ENCODE data around the gene OR2A14.
"Not testable (repeated sequence)": the region's sequence is repeated elsewhere in the genome, so short reads cannot be mapped to it uniquely, and the experiment has no call there.

OR2A14 gene, protein sequence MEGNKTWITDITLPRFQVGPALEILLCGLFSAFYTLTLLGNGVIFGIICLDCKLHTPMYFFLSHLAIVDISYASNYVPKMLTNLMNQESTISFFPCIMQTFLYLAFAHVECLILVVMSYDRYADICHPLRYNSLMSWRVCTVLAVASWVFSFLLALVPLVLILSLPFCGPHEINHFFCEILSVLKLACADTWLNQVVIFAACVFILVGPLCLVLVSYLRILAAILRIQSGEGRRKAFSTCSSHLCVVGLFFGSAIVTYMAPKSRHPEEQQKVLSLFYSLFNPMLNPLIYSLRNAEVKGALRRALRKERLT

DNA sequence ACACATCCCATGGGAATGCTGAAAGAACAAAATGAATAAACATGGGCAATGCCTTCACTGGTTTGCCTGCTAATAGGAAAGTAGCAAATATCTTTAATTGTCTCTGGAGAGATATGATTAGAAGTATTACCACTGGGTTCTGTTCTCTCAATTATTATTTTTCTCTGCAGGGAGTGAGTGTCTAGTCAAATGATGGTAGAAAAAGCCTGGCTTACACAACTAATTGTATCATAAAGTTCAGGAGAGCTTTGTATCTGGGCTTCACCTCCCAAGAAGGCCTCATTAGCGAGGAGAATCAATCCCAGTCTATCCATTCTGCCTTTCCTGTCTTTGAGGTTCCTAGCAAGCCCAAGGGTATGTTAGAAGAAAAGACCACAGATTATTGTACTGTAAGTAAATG lies at the start of gene OR2A14:
Gene OR2A14, plus strand, starts transcription at position 301 of the 400 bp plus-strand sequence. CDS start 5,937 bp downstream, outside the sequence.
- no peak for DNase-seq (ENCODE audit: low read depth)

DNA sequence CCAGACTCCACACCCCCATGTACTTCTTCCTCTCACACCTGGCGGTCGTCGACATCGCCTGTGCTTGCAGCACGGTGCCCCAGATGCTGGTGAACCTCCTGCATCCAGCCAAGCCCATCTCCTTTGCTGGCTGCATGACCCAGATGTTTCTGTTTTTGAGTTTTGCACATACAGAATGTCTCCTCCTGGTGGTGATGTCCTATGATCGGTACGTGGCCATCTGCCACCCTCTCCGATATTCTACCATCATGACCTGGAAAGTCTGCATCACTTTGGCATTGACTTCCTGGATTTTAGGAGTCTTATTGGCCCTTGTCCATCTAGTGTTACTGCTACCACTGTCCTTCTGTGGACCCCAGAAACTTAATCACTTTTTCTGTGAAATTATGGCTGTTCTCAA lies 48.6 kb upstream of the OR2A14 start:
- no peak for DNase-seq (ENCODE audit: low read depth)

DNA sequence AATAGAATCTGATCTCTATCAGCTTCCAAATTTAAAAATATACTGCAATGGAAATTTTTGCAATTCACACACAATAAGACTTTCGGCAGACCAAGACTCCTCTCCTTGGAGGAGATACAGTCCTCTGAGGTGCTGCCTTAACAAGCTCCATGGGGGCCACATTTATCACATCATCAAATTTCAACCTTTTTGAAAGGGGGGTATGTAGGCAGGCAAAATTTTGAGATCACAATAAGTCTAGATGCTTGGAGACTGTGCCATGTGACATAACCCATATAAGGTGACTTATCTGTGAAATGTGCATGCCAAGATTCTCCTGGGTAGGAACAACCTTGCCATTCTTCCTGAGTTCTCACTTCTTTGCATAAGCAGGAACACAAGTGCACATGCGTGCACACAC lies 37.0 kb upstream of the OR2A14 start, which contains the start of gene OR2A12:
Gene OR2A12, plus strand, starts transcription at position 301 of the 400 bp plus-strand sequence. CDS start 8,830 bp downstream, outside the sequence.
- DNase-seq (ENCODE audit: low read depth) = no peak

DNA sequence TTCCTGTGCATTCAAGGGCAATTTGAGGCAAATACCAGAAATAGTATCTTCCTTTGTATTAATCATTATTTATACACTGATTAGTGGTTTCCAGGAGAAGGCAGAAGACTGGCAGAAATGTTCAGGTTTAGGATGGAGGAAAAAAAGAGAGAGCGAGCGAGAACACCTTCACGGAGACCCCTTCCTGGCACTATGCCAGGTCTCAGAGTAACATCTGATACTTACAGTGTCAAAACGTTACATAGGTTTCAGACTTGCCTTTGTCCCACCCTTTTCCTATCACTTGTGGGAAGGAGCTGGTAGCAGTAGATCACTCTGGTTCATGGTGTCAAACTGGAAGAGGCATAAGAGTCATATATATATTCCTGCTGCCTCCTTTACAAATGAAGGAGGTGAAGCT lies 36.2 kb upstream of the OR2A14 start:
- DNase-seq (ENCODE audit: low read depth) = no peak

DNA sequence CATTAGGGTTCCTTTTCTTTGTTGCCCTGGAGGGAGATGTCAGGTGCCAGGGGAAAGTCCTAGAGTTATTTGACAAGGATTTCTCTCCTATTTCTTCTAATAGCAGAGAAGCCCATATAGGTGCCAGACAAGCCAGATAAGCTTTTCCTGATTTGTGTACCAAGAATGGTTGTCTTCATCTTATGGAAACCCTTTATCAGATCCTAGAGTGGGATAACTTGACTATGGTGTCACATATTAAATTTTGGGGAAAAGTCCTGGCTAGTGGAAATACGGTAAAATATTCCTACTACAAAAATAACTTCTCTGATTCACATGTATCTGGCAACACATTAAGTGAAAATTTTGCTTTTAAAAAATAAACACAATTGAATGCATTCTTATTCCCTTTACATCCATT lies 35.7 kb upstream of the OR2A14 start:
- DNase-seq (ENCODE audit: low read depth) = no peak

GRCh38 chr7:144090667-144091066 lies 32.3 kb upstream of the OR2A14 start:
- no peak for DNase-seq (ENCODE audit: low read depth)

DNA sequence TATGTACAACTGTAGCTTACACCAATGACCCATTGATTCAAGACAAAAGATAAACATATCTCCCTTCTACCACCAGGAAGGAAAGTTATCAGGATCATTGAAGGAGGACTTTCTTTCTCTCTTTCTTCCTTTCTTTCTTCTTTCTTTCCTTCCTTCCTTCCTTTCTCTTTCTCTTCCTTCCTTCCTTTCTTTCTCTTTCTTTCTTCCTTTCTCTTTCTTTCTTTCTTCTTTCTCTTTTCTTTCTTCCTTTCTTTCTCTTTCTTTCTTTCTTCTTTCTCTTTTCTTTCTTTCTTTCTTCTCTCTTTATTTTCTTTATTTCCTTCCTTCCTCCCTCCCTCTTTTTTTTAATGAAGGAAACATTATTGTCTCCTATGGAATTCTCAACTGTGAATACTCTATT lies 24.2 kb upstream of the OR2A14 start:
- DNase-seq (ENCODE audit: low read depth) = no peak

DNA sequence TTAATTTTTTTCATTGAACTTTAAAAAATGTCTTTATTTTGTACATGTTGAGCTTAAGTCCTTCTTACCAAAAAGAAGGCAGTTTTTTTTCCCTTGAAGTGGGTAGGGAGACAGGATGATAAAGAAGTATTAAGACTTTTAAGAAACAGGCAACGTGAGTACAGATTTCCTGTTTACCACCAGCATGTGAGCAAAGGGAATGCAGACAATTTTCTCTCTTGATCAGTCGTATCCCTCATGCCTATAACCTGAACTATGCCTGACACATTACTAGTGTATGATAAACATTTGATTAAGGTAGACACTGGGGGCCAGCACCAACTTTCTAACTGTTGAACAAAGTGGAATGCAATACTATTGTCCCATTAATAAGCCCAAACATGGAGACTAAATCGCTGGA lies 22.4 kb upstream of the OR2A14 start:
- DNase-seq (ENCODE audit: low read depth) = peak; percentile 7

DNA sequence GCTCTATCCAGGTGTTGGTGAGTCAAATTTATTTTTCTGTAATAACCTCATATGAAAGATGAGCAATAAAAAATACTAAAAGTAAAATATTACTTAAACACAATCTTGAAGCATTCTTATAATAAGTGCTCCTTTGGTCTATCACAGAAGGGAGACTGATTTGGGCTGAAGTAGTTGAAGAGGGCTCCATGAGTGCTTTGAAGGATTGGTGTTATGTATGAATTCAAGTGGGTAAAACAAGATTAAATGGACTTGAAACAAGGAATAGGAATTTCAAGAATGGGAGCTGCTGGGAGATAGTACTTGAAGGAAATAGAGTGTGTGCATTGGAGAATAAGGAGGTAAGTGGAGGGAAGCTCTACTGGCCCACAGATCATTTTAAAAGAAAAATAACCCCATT lies 20.9 kb upstream of the OR2A14 start:
- DNase-seq (ENCODE audit: low read depth) = no peak

DNA sequence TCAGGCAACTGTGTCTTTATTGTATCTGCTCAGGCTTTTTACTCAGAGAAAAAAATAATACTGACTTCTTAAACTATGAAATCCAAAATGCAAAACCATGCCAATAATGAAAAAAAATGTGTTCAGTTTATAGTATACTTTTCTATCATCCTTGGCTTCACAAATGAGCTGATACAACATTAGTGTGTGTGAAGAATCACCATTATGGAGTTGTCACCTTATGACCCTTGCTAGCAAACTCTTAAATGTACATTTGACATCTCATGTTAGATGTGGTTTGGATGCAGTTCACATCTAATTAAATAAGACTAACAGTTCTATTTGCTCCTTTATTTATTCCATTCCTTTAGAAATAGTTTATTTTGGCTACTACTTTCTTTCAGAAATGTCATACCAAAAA lies 17.8 kb upstream of the OR2A14 start:
- DNase-seq (ENCODE audit: low read depth) = no peak

GRCh38 chr7:144109283-144109682 lies 13.7 kb upstream of the OR2A14 start, which contains the start of gene OR2A2:
Gene OR2A2 (plus strand): TSS chr7:144109583. CDS start chr7:144109583, 0 bp downstream.
- DNase-seq (ENCODE audit: low read depth) = no peak

- no peak for DNase-seq (ENCODE audit: low read depth)
These were observed 12.7 kb upstream of the OR2A14 start for GRCh38 chr7:144110272-144110671.

DNA sequence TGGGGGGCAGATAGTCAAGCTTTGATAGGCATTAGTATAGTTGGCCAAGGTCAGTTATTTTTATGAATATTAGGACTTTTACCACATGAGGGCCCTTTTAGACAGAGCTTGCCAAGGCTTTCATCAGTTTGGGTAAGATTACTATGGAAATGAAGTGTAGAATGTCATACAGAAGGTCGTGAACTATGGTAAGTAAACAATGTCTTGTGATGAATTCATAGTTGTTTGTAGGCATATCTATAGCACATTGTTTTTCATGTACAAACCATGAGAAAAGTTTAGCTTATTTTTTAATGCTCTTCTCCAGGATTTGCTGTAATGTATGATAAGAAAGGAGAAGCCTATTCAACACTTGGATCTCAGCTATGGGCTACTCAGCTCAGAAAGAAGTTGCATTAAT lies 9.3 kb upstream of the OR2A14 start:
- no peak for DNase-seq (ENCODE audit: low read depth)

DNA sequence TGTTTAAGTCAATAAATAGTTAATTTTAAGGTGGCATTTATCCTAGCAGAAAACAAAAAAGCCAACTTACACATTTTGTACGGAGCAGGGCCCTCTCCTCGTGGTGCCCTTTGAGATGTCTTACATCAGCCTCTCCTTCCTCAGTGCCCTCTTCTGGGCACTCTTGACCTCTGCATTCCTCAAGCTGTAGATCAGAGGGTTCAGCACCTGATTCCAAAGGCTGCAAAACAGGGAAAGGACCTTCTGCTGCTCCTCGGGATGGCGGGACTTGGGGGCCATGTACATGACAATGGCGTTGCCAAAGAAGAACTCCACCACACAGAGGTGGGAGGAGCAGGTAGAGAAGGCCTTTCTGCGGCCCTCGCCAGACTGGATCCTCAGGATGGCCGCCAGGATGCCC lies 4.6 kb upstream of the OR2A14 start:
- no peak for DNase-seq (ENCODE audit: low read depth)

GRCh38 chr7:144127714-144128334 lies 4.8 kb downstream of the OR2A14 start:
- peak; percentile 84 for DNase-seq (ENCODE audit: low read depth)

DNA sequence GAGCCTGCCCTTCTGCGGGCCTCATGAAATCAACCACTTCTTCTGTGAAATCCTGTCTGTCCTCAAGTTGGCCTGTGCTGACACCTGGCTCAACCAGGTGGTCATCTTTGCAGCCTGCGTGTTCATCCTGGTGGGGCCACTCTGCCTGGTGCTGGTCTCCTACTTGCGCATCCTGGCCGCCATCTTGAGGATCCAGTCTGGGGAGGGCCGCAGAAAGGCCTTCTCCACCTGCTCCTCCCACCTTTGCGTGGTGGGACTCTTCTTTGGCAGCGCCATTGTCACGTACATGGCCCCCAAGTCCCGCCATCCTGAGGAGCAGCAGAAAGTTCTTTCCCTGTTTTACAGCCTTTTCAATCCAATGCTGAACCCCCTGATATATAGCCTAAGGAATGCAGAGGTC lies 6.6 kb downstream of the OR2A14 start:
- DNase-seq (ENCODE audit: low read depth) = not testable (repeated sequence)

GRCh38 chr7:144130730-144131129 lies 7.8 kb downstream of the OR2A14 start:
- no peak for DNase-seq (ENCODE audit: low read depth)

DNA sequence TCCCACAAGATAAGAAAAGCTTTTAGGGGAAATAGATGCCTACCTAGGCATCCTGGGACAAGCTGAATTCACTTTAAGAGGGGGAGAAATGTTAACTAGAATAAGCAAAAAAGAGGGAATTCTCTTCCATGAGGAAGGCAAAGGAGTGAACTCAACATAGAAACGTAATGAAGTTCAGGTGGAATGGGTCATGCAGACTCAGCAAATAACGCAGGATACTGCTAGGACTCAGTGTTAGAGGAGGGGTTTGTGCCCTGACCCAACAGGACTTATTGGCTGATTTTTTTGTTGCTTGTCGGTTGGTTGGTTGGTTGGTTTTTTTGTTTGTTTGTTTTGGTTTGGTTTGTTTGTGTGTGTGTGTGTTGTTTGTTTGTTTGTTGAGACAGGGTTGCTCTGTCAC lies 9.3 kb downstream of the OR2A14 start:
- no peak for DNase-seq (ENCODE audit: low read depth)

DNA sequence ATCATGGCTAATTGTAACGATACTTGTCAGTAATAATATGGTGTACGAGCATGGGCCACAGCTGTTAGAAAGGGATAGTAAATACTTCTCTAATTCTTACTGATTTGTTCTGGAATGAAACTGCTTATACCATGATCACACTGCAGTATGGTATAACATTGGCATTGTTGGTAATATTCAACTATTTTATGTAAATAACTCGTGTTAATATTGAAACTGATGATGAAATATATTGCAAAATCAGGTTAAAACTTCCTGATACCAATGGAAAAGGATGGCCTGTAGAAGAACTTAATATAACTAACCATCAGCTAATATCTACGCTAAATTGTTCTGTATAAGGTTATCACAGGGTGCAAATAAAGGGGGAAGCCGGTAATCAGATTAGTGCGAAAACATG lies 10.3 kb downstream of the OR2A14 start:
- DNase-seq (ENCODE audit: low read depth) = no peak

- DNase-seq (ENCODE audit: low read depth) = no peak
These were observed 11.1 kb downstream of the OR2A14 start for GRCh38 chr7:144134116-144134515.

DNA sequence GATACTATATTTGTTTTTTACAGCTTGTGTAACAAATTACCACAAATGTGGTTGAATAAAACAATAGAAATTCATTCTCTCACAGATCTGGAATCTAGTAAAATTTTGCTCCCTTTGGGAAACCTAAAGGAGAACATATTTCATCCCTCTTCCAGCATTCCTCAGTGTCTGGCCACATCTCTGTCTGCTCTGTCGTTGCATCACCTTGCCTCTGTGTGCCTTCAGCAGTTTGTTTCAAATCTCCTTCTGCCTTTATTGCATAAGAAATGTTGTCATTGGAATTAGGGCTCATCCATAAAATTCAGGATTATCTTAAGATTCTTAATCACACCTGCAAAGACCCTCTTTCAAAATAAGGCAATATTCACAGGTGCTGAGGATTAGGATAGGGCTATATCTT lies 14.5 kb downstream of the OR2A14 start:
- no peak for DNase-seq (ENCODE audit: low read depth)

DNA sequence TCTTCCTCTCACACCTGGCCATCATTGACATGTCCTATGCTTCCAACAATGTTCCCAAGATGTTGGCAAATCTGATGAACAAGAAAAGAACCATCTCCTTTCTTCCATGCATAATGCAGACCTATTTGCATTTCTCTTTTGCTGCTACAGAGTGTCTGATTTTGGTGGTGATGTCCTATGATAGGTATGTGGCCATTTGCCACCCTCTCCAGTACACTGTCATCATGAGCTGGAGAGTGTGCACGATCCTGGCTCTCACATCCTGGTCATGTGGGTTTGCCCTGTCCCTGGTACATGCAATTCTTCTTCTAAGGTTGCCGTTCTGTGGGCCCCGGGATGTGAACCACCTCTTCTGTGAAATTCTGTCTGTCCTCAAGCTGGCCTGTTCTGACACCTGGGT lies 19.2 kb downstream of the OR2A14 start:
- no peak for DNase-seq (ENCODE audit: low read depth)

DNA sequence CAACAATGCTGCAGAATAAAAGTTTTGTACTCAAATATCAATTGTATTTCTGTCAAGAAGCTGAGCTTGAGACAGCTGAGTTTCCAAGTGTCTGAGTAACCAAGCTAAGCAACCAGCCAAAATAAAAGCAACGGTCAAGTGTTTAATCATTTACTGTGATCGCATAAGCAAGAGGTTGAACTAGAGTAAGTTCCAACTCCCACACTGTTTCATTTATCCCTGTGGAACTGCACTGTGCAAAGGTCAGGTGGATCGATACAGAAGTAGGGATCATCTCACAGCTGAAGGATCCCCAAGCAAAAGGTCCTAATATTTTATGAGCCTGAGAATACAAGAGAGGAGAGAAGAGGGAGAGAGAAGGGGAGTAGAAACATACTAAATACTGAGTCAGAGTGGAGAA lies 21.4 kb downstream of the OR2A14 start:
- no peak for DNase-seq (ENCODE audit: low read depth)
